ENCODE measurements around the gene EMX1.

DNA sequence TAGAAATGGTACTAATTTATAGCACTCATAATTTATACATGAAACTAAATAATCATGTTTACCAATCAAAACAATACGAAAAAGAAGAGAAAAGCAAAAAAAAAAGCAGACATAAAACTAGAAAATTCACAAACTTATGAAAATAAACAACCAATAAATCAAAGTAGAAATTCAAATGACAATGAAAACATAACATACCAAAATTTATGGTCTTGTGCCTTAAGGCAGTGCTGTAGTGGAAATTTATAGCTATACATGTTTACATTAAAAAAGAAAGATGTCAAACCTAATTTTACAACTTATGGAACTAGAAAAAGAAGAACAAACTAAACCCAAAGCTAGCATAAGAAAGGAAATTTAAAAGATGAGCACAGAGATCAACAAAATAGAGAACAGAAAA is 46.3 kb upstream of the EMX1 start:
- TF ChIP-seq TCF7L2 (IDR thresholded peaks at IDR 0.05; ENCODE audit: low read depth, low read length) = no peak
- TF ChIP-seq, protein P1, sequence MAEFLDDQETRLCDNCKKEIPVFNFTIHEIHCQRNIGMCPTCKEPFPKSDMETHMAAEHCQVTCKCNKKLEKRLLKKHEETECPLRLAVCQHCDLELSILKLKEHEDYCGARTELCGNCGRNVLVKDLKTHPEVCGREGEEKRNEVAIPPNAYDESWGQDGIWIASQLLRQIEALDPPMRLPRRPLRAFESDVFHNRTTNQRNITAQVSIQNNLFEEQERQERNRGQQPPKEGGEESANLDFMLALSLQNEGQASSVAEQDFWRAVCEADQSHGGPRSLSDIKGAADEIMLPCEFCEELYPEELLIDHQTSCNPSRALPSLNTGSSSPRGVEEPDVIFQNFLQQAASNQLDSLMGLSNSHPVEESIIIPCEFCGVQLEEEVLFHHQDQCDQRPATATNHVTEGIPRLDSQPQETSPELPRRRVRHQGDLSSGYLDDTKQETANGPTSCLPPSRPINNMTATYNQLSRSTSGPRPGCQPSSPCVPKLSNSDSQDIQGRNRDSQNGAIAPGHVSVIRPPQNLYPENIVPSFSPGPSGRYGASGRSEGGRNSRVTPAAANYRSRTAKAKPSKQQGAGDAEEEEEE (CRISPR knock-in tag; IDR thresholded peaks at IDR 0.05; ENCODE audit: borderline replicate concordance) = no peak
- no peak for TF ChIP-seq ZNF460 (CRISPR knock-in tag; IDR thresholded peaks at IDR 0.05; ENCODE audit: borderline replicate concordance)
- TF ChIP-seq, protein P2, sequence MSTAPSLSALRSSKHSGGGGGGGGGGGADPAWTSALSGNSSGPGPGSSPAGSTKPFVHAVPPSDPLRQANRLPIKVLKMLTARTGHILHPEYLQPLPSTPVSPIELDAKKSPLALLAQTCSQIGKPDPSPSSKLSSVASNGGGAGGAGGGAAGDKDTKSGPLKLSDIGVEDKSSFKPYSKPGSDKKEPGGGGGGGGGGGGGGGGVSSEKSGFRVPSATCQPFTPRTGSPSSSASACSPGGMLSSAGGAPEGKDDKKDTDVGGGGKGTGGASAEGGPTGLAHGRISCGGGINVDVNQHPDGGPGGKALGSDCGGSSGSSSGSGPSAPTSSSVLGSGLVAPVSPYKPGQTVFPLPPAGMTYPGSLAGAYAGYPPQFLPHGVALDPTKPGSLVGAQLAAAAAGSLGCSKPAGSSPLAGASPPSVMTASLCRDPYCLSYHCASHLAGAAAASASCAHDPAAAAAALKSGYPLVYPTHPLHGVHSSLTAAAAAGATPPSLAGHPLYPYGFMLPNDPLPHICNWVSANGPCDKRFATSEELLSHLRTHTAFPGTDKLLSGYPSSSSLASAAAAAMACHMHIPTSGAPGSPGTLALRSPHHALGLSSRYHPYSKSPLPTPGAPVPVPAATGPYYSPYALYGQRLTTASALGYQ (CRISPR knock-in tag; IDR thresholded peaks at IDR 0.05) = no peak
- TF ChIP-seq, protein P3, sequence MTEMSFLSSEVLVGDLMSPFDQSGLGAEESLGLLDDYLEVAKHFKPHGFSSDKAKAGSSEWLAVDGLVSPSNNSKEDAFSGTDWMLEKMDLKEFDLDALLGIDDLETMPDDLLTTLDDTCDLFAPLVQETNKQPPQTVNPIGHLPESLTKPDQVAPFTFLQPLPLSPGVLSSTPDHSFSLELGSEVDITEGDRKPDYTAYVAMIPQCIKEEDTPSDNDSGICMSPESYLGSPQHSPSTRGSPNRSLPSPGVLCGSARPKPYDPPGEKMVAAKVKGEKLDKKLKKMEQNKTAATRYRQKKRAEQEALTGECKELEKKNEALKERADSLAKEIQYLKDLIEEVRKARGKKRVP (CRISPR knock-in tag; IDR thresholded peaks at IDR 0.05) = no peak
- TF ChIP-seq KDM6A (CRISPR knock-in tag; IDR thresholded peaks at IDR 0.05; ENCODE audit: low read depth) = no peak
- no peak for TF ChIP-seq YY1 (IDR thresholded peaks at IDR 0.05; ENCODE audit: insufficient read depth, insufficient replicate concordance, low read depth, low read length)
- TF ChIP-seq, protein P4, sequence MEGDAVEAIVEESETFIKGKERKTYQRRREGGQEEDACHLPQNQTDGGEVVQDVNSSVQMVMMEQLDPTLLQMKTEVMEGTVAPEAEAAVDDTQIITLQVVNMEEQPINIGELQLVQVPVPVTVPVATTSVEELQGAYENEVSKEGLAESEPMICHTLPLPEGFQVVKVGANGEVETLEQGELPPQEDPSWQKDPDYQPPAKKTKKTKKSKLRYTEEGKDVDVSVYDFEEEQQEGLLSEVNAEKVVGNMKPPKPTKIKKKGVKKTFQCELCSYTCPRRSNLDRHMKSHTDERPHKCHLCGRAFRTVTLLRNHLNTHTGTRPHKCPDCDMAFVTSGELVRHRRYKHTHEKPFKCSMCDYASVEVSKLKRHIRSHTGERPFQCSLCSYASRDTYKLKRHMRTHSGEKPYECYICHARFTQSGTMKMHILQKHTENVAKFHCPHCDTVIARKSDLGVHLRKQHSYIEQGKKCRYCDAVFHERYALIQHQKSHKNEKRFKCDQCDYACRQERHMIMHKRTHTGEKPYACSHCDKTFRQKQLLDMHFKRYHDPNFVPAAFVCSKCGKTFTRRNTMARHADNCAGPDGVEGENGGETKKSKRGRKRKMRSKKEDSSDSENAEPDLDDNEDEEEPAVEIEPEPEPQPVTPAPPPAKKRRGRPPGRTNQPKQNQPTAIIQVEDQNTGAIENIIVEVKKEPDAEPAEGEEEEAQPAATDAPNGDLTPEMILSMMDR (CRISPR knock-in tag; IDR thresholded peaks at IDR 0.05) = no peak
- no peak for TF ChIP-seq ZNF274 (CRISPR knock-in tag; IDR thresholded peaks at IDR 0.05)
- TF ChIP-seq FOXA3 (CRISPR knock-in tag; IDR thresholded peaks at IDR 0.05) = no peak

Measured in HepG2 (cell line).